CD14-positive monocyte (primary cell): ENCODE measurements around the gene DIDO1. TPM values are rescaled to one million over a fixed set of nuclear protein-coding genes. Genes with fewer than 3 reads are reported as not detected.

Experiments used
- DNase-seq, 3 donors: peaks; one replicate each; pipeline ENCODE4 v3.0.0-alpha.2; 2011 to 2022
- H2AFZ ChIP-seq: 2 replicates; pipeline ENCODE4 v1.6.0; 2012; ENCODE audit warnings: mild to moderate bottlenecking, low read depth, low read length, inconsistent platforms; ENCODE audit not compliant: insufficient read depth, poor library complexity, severe bottlenecking
- H3K27ac ChIP-seq, 2 donors: 1 replicate in 1 of 2; 2 replicates in 1 of 2; pipeline ENCODE4 v1.5.1; 2012 to 2013; ENCODE audit warnings: low read length in 2 of 2, control low read depth in 1 of 2, inconsistent platforms in 1 of 2, low read depth in 1 of 2, mild to moderate bottlenecking in 1 of 2
- H3K27me3 ChIP-seq, 2 donors: one replicate each; pipeline versions ENCODE4 v1.6.0 to v1.6.1; 2011 to 2013; ENCODE audit warnings: low read length in 2 of 2; ENCODE audit not compliant: control insufficient read depth in 2 of 2, insufficient read depth in 2 of 2
- H3K36me3 ChIP-seq, 2 donors: replicated peaks in 1 of 2; 1 replicate in 1 of 2; 2 replicates in 1 of 2; pipeline versions ENCODE4 v1.5.1 to v1.6.1; 2012 to 2013; ENCODE audit warnings: low read length in 2 of 2, control low read depth in 1 of 2, inconsistent platforms in 1 of 2, mild to moderate bottlenecking in 1 of 2; ENCODE audit not compliant: insufficient read depth in 2 of 2, control insufficient read depth in 1 of 2
- H3K4me1 ChIP-seq, 2 donors: 1 replicate in 1 of 2; 2 replicates in 1 of 2; pipeline versions ENCODE4 v1.5.1 to v1.6.1; 2012 to 2013; ENCODE audit warnings: low read length in 2 of 2, control low read depth in 1 of 2, inconsistent platforms in 1 of 2, mild to moderate bottlenecking in 1 of 2, moderate library complexity in 1 of 2; ENCODE audit not compliant: insufficient read depth in 2 of 2, control insufficient read depth in 1 of 2
- H3K4me2 ChIP-seq: replicated peaks from 2 replicates; pipeline ENCODE3; 2012; ENCODE audit warnings: low read length, moderate library complexity, mild to moderate bottlenecking; ENCODE audit not compliant: poor library complexity, severe bottlenecking; ENCODE audit errors: extremely low read depth
- H3K4me3 ChIP-seq, 3 experiments: fragments of 200-600 bp in 1 of 3; sonication (generic) in 1 of 3; replicated peaks in 1 of 3; 1 replicate in 2 of 3; 2 replicates in 1 of 3; pipeline ENCODE4 v1.5.1; 2011 to 2013; ENCODE audit warnings: low read length in 3 of 3, mild to moderate bottlenecking in 3 of 3, control low read depth in 2 of 3, low read depth in 2 of 3, inconsistent platforms in 1 of 3, moderate library complexity in 1 of 3
- H3K79me2 ChIP-seq: 2 replicates; pipeline ENCODE4 v1.6.0; 2012; ENCODE audit warnings: mild to moderate bottlenecking, control low read depth, inconsistent platforms, low read length, moderate library complexity; ENCODE audit not compliant: insufficient read depth
- H3K9ac ChIP-seq: 2 replicates; pipeline ENCODE4 v1.6.0; 2017; ENCODE audit warnings: low read length, mild to moderate bottlenecking; ENCODE audit not compliant: insufficient read depth, poor library complexity, severe bottlenecking
- H3K9me3 ChIP-seq, 2 donors: replicated peaks in 1 of 2; 1 replicate in 1 of 2; 2 replicates in 1 of 2; pipeline versions ENCODE4 v1.5.1 to v1.6.1; 2012 to 2013; ENCODE audit warnings: low read length in 2 of 2, control low read depth in 1 of 2; ENCODE audit not compliant: control insufficient read depth in 1 of 2, insufficient read depth in 1 of 2
- H4K20me1 ChIP-seq: 2 replicates; pipeline ENCODE4 v1.6.0; 2012; ENCODE audit warnings: mild to moderate bottlenecking, low read length, control low read depth, moderate library complexity; ENCODE audit not compliant: insufficient read depth
- H3K27ac Mint-ChIP-seq, 7 donors: one replicate each; pipeline ENCODE4 v1.8.0; 2020; ENCODE audit warnings: mild to moderate bottlenecking in 7 of 7, mixed read lengths in 7 of 7, moderate library complexity in 6 of 7, inconsistent platforms in 2 of 7
- H3K27me3 Mint-ChIP-seq, 3 donors: one replicate each; pipeline ENCODE4 v1.8.0; 2021 to 2022; ENCODE audit warnings: low read depth in 3 of 3, mild to moderate bottlenecking in 3 of 3, mixed read lengths in 3 of 3, moderate library complexity in 3 of 3, inconsistent platforms in 1 of 3
- H3K36me3 Mint-ChIP-seq, 2 donors: one replicate each; pipeline ENCODE4 v1.8.0; 2020; ENCODE audit warnings: mixed read lengths in 2 of 2, inconsistent platforms in 1 of 2, mild to moderate bottlenecking in 1 of 2
- H3K4me1 Mint-ChIP-seq: one replicate; pipeline ENCODE4 v1.8.0; 2020; ENCODE audit warnings: mild to moderate bottlenecking, mixed read lengths
- H3K4me3 Mint-ChIP-seq, 2 donors: one replicate each; pipeline ENCODE4 v1.8.0; 2020; ENCODE audit warnings: mild to moderate bottlenecking in 2 of 2, mixed read lengths in 2 of 2, moderate library complexity in 1 of 2
- H3K9me3 Mint-ChIP-seq, 7 donors: one replicate each; pipeline ENCODE4 v1.8.0; 2020 to 2022; ENCODE audit warnings: mixed read lengths in 7 of 7, mild to moderate bottlenecking in 6 of 7, moderate library complexity in 6 of 7, inconsistent platforms in 2 of 7
- CTCF ChIP-seq: fragments of 200-600 bp; IDR thresholded peaks from one replicate; pipeline ENCODE4 v1.8.0; 2022; ENCODE audit warnings: antibody characterized with exemption, mild to moderate bottlenecking
- WGBS: methylation state at CpG from one replicate; pipeline ENCODE4 v1.1.5; 2013; ENCODE audit warnings: missing lambda C conversion rate; ENCODE audit not compliant: insufficient coverage; 5-methylcytosine and 5-hydroxymethylcytosine counted together
- intact Hi-C, 2 donors: fragments of 100-400 bp; cut with micrococcal nuclease; formaldehyde crosslinking; loops; one replicate each; pipeline versions ENCODE4 v1.15.0 to v1.15.1; 2023
- polyA plus RNA-seq, 3 donors: library from polyadenylated mRNA; depleted of rRNA in 1 of 3; unstranded in 2 of 3; stranded (reverse) in 1 of 3; fragments of 300-500 nt in 2 of 3; fragments of >200 nt in 1 of 3; fragmentation: Illumina TruSeq in 2 of 3; gene quantifications; 1 replicate in 2 of 3; 2 replicates in 1 of 3; pipeline ENCODE4 v1.2.3, GENCODE V29; 2012 to 2021

Gene DIDO1
- polyA plus RNA-seq, 3 donors = 8.5 to 23.8 (median 12.9) TPM

GRCh38 chr20:62958388-62959100 is 32.2 kb upstream of the DIDO1 start:
- Mint-ChIP-seq H3K36me3 (peaks cover 22 to 41% of the 10 kb centered on the region in 2 donors), H3K9me3 (no peaks in the 10 kb centered on the region), H3K4me3 (no peak overlapping the region), H3K4me1 (peaks cover 32% of the 10 kb centered on the region), H3K27ac (no peak overlapping the region), H3K27me3 (peaks cover 0 to 2% (median 0%) of the 10 kb centered on the region in 3 donors)
- no peaks in the 10 kb centered on the region for H3K9me3 ChIP-seq
- H3K36me3 ChIP-seq = peaks cover 9 to 28% of the 10 kb centered on the region in 2 donors
- intact Hi-C loops = no loop called here
- H3K79me2 ChIP-seq = peaks cover 5% of the 10 kb centered on the region
- no peak for DNase-seq
- H3K4me2 ChIP-seq = no peak overlapping the region
- H2AFZ ChIP-seq = no peak overlapping the region
- no peak overlapping the region for H3K9ac ChIP-seq
- peaks cover 24 to 25% of the 10 kb centered on the region in 2 donors for H3K4me1 ChIP-seq
- no peaks in the 10 kb centered on the region for H3K27me3 ChIP-seq
- WGBS = 65% methylated on average over 4 of the region's 10 CpGs
- no peak for TF ChIP-seq CTCF
- H4K20me1 ChIP-seq = no peaks in the 10 kb centered on the region
- H3K4me3 ChIP-seq = no peak overlapping the region
- no peak overlapping the region for H3K27ac ChIP-seq

GRCh38 chr20:62957136-62958117 is 31.1 kb upstream of the DIDO1 start:
- Mint-ChIP-seq H3K9me3 (no peaks in the 10 kb centered on the region), H3K36me3 (peaks cover 18 to 33% of the 10 kb centered on the region in 2 donors), H3K27ac (no peak overlapping the region), H3K4me3 (no peak overlapping the region), H3K4me1 (peaks cover 40% of the 10 kb centered on the region), H3K27me3 (peaks cover 0 to 2% (median 0%) of the 10 kb centered on the region in 3 donors)
- Histone ChIP-seq H3K9ac (no peak overlapping the region), H3K27me3 (no peaks in the 10 kb centered on the region), H3K27ac (no peak overlapping the region), H3K36me3 (peaks cover 4 to 16% of the 10 kb centered on the region in 2 donors), H4K20me1 (no peaks in the 10 kb centered on the region), H2AFZ (no peak overlapping the region), H3K4me2 (no peak overlapping the region), H3K9me3 (no peaks in the 10 kb centered on the region), H3K4me1 (peaks cover 33 to 34% of the 10 kb centered on the region in 2 donors), H3K4me3 (no peak overlapping the region), H3K79me2 (peaks cover 6% of the 10 kb centered on the region)
- no peak for TF ChIP-seq CTCF
- no peak for DNase-seq
- intact Hi-C loops = no loop called here
- WGBS = 98% methylated on average over 26 of the region's 36 CpGs
